G401.6 (cell line): ENCODE data around the gene SSTR3.
"Not testable (repeated sequence)": the region's sequence is repeated elsewhere in the genome, so short reads cannot be mapped to it uniquely, and the experiment has no call there.

Source experiments
- FAIRE-seq: peaks from 2 replicates; lab custom pipeline; 2012; peaks lifted over from hg19 to GRCh38; lab: Jason Lieb, UNC

The SSTR3 gene

DNA sequence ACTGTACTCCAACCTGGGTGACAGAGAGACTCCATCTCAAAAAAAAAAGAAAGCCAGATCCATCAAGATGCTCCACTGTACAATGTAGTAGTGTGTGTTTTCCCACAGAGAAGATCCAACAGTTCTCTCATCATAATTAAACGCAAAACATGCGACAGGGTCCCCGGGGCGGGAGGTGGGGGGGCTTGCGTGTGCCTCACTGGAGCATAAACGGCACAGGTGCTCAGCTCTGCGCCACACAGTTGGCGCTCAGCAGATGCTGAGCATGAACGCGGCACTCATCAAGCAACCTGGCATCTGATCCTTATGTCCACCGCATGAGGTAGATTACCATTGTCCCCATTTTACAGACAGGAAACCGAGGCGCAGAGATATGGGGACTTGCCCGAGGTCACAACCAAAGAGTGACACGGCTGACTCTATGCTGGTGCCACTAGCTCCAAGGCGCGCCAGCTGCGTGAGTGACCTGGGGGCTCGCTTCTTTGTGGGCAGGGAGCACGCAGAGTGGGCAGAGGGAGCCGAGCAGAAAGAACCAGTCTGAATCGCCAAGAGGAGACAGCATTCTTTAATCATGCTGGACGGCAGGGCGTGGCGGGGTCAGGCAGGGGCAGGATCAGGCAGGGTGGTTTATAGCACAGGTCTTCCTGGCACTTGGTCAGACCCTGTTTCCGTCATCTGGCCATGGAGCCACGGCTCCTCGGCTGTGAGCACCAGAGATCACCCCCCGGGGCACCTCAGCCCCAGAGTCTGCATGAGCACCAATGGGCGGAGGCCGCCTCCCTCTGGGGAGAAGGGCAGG, 32.5 kb downstream of the SSTR3 start:
- no peak for FAIRE-seq

DNA sequence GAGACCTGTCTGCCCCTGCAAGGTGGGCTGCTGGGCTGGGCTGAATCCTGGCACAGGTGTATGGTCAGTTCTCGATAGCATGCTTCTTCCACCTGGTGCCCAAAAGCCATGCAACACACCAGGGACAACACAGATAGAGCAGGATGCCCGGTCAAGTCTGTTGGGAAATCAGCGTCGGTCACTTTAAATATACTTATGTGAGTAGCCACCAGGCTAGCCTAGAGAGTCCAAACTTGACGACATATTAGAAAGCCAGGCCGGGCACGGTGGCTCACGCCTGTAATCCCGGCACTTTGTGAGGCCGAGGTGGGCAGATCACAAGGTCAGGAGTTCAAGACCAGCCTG, 33.2 kb downstream of the SSTR3 start:
- no peak for FAIRE-seq

DNA sequence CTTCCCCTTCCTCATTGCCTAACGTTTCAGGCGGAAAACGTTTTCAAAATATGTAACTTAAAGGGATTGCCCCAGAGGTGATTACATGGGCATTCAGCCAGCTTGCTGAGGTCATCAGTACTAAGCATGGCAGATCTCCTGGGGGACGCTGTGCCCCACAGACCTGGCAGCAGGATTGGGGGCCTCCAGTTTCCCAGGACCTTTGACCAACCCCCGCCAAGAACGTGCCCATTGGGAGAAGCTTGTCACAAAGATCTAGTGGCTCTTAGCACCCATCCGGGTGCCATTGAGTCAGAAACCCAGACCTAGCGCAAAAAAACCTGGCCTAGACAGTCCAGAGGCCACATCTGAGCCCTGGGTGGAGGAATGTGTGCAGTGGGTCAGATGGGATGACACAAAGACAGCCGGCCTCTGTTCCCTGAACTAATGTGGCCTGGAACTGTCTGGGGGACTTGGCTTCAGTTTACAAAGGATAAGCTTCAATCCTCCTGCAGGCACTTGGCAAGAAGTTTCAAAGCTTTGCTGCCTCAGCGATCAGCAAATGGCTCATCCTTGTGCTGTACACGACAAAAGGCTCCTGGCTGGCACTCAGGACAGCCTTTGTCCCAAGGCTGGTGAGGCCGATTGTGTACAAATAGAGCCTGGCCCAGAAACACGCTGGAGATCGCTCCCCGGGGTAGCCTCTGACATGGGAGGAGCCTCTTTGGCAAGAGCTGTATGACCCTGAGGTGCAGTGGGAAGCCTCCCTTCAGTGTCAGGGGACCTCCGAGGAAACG, 33.7 kb downstream of the SSTR3 start:
- no peak for FAIRE-seq

DNA sequence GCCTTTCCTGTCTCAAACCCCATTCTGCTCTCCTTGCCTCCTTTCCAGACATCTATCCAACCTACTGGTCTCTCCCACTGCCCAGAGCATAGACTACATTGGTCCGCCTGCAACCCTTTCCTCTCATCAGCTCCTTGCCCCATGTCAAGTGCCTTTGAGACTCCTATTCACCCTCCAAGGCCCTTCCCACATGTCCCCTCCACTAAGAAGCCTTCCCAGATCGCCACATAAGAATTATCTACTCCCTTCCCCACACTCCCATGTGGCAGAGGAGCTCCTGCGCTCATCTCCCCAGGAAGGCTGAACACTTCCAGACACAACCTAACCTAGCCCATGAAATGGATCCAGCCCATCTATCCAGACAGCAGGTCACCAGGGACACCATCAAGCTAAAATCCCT, 34.5 kb downstream of the SSTR3 start:
- no peak for FAIRE-seq

DNA sequence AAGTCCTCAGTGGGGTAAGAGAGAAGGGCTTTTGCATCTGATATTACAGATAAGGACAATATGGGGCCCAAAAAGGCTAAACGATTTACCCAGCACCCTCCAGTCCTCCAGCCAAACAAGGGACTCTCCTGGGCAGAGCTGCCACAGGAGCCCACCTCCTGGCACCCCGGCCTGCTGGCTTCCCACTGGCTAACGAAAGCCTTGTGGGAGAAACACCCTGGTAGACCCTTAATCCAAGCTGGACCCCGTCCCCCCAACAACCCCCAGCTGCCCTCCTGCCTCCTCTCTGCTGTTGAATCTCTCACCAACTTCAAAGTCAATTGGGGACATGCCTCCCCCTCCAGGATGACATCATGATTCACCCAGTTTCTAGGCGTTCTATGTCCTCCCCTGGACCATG, 35.1 kb downstream of the SSTR3 start:
- no peak for FAIRE-seq

DNA sequence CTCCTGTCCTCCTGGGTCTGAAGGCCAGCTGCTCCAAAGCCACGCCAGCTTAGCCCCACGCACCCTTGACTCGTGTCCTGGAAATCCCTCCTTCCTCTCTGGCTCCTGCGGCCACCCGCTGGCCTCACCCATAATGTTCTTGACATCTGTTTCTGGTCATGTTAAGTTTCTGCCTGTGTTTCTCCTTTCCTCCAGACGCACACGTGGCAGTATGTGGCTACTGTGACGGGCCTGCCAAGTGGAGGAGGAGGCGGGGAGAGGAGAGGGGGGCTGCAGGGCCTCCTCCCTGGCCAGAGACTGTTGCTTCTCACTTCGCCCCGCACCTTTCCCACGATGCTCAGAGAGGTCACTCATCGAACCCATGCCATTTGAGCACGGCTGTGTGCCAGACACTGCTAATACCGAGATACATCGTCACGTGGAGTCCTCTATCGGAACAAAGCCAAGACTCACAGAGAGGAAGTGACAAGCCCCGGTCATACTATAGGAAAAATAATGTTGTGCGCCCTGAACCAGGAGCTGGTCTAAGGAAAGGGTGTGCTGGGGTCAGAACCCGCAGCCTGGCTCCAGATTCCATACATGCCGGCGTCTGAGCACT, 35.7 kb downstream of the SSTR3 start:
- FAIRE-seq, result no peak

DNA sequence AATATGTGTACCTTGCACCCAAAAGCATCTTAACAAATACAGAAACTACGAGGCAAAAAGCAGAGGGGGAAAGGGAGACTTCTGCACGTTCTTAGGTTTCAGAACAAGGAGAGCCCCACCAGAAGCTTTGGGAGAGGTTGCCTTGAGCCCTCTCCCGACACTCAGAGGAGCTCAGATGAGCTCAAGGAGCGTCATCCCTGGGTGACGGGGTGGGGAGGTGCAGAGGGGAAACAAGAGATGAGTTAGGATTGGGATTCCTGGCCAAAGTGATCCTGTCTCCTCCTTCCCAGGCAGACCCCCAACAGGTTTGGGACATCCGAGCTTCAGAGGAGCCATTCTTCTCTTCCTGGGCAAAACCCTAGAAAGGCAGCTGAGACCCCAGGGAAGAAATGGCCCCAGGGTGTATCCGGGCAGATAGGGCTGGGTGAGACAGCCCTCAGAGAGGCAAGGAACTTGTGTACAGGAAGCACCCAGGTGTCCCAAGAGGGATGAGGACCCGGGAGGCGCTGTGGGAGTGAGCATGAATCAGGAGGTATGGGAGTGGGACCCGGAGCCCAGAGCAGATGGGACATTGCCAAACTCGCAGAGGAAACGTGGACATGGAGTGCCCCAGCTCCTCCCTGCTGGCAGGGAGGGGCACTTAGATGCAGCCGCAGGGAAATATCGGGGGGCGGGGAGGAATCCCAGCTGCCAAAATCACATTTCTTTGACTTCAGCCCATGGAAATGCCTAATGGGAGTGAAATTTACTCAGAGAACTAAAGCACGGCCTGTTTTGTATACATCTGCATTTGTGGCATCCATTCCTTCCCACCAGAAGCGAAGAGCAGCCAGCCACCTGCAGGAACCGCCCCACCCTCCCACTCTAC, 36.6 kb downstream of the SSTR3 start:
- no peak for FAIRE-seq

DNA sequence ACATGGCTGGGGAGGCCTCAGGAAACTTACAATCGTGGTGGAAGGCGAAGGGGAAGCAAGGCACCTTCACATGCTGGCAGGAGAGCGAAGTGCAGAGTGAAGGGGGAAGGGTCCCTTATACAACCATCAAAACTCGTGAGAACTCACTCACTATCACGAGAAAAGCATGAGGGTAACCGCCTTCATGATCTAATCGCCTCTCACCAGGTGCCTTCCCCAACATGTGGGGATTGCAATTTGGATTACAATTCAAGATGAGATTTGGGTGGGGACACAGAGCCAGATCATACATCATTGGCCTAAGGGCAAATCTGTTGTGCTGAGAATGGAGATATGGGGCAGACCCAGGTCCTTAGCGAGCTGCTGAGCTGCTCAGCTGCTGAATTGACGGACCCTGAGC, 37.3 kb downstream of the SSTR3 start:
- no peak for FAIRE-seq

DNA sequence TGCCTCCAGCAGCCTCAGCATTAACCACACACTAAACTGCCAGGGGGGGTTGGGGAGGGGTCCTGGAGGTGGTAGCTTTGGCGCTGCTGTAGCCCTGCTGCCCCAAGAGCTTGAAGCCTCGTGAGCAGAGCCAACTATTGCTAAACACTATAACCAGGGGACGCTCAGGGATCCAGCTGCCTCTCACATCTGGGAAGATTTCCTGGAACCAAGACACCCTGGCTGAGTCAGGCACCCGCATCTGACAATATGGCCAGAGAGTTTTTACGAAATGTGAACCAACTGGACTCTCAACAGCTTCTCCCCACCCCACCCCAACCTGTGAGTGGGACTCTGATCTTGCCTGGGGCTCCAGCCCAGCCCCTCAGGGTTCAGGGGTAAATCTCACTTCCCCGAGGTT, 38.6 kb downstream of the SSTR3 start:
- no peak for FAIRE-seq

DNA sequence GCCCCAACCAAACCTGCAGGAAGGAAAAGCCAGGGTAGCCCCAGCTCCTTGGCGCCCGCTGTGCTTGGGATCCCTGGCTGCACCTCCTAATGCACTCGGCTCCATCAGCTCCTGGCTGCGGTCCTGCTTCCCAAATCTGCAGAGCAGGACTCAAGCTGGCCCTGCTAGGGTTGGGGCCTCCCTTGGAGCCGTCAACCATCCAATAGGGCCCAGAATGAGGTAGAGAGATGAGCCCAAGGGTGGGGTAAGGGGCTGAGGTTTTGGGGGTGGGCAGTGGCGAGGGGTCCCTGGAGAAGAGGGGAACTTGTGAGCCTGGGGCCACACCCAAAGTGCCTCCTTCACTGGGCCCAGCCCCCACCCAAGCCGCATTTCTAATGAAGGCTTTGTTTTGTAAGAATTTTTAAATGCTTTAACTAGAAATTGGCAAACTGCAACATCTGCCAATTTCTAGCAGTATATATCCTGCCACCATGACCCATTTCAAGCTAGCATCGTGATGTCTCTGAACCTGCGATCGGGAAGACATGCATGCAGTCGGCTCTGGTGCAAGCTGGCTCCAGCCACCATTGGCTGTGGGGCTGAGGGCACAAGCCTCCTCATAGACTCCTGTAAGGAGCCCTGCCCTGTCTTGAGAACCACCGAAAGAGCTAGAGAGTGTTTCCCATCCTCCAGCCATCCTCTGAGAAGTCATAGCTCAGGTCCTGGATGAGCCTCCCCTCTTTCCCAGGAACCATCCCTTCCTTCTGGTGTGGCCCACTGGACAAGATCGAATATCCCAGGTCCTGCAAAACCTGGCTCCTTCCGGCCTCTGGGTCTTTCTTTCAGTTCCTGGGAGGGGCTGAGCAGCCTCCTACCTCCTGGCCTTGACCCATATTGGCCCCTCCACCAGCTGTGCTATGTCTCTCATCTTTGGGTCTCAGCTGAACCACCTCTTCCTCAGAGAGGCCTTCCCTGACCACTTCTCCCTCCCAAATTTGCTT, 39.7 kb downstream of the SSTR3 start:
- FAIRE-seq, result no peak

DNA sequence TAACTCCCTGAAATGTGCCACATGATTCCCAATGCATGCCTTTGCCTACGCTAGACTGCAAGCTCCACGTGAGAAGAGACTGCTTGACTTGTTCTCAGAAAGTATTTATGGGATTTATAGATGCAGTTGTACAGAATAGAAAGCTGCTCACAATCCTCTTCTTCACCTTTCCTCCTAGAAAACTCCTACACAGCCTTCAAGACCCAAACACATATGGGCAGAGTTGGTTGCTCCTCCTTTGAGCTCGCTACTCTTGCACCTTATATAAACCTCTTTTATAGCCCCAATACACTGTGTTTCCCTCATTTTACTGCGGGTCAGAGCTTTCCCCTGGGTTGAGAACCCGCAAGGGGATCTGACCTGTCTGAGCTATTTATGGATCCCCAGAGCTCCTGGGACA, 40.6 kb downstream of the SSTR3 start:
- no peak for FAIRE-seq

DNA sequence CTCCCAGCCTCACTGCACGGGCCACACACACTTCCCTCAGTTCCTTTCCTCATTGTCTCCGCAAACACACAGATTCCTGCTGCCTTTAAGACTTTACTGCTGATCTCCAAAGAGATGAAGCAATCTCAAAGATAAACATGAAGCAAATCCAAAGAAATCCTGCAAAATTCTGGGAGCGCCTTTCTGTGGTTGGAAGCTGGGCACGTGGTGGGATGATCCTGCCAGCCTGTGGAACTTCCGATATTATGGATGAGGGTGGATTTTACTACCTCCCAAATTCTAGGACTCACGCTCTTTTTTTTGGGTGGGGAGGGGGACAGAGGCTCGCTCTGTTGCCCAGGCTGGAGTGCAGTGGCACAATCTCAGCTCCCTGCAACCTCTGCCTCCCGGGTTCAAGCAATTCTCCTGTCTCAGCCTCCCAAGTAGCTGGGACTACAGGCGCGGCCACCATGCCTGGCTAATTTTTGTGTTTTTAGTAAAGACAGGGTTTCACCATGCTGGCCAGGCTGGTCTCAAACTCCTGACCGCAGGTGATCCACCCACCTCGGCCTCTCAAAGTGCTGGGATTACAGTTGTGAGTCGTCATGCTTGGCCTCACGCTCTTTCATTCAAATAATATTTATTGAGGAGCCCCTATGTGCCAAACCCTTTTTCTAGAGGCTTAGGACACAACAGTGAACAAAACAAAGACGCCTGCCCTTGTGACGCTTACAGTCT, 41.4 kb downstream of the SSTR3 start:
- FAIRE-seq, result not testable (repeated sequence)

DNA sequence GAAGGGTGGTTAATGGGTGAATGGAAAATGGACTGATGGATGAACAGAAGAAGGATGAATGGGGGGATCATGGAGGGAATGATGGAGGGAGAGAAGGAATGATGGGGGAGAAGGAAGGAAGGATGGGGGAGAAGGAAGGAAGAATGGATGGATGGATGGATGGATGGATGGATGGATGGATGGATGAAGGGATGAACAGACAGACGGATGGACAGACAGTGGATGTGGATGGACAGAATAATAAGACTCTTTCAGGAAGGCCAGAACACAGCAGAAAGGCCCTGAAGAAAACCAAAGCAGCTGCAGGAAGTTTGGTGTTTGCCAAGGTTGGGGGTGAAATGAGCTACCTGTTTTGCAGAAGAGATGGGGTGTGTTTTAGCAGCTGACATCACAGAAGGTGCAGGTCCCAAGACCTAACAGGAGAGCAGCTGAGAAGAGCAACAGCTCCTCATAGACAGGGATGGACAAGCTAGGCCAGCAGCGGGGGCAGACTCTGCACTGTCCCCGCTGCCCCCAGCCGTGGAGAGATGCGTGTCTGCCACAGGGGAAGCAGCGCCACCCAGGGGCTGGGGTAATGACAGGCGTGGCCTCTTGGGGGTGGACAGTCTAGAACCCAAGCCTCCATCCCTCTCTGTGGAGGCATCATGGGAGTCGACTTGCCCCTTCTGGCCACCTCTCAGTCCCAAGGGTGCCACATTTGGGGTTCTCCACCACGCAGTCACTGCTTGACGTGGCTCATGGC, 42.2 kb downstream of the SSTR3 start:
- FAIRE-seq, result no peak

DNA sequence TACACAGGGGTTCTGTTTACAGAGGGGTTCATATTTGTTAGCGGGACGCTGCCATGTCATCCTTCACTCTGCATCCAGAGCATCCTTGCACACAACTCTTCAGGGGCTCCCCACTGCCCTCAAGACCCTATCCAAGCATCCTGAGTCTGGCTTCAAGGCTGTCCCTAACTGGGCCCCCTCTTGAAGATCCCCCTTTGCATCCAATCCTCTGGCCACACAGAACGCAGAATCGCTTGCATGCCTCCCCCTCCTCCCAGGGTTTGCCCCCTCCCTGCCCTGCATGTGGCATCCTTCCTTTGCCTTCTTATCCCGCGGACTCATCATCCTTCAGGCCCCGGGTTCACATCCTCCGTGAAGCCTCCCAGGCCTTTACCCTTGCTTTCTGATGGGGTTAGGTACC, 42.9 kb downstream of the SSTR3 start:
- FAIRE-seq, result no peak

DNA sequence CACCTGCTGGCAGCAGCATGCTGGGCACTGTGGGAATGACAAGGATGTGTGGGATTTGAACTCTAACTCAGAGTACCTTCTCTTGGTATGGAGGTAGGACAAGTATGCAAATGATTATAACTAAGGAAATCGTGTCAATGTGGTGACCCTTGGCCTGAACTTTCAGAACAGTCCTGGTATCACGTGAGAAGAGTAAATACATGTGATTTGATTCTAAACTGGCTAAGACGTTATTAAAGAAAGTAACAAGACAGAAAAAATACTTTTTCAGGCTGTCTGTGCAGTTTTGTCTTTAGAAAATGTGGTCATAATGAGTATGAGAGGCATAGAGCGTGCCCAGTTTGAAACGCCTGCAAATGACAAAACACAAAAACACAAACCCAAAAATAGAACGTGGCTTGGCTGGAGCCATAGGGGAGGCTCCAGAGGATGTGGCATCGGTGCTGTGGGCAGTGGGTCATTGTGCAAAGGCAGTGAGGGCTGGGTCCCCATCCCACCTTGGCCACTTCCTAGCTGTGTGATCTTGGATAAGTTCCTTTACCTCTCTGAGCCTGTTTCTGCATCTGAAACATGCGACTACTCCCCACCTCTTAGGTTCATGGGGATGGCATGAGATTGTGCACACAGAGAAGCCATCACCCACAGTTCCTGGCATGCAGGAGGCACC, 44.2 kb downstream of the SSTR3 start:
- no peak for FAIRE-seq

DNA sequence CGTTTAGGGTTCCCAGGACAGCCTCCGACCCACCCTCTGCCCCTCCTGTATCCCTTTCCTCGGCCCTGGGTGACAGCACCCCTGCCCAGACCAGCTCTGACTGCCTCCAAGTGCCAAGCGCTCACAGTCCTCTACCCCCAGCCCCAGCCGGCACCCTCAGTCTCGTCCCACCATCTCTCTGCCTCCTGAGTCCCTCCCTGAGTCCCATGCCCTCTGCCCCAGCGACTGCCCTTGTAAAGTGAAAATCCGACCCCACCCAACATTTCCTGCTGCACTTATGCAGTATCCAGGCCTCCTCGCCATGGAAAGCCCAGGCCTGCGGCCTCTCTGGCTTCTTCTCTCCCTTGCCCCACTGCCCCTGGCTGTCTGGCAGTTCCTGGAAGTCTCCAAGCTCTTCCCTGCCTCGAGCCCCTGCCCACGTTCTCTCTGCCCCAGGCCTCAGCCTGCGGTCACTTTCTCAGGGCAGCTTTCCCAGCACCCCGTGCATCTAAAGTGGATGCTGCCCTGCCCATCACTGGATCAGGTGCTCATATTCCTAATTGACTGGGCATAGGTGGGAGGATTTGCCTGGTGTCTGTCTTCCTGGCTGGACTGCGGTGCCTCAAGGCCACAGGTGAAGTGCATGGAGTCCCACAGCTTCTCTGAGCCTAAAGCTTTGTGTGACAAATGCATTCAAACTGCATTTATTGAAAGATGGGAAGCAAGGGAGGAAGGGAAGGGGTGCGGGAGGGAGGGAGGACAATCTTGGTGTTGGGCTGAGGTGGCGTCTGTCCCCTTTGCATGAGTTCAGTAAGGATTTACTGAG, 44.9 kb downstream of the SSTR3 start:
- no peak for FAIRE-seq

DNA sequence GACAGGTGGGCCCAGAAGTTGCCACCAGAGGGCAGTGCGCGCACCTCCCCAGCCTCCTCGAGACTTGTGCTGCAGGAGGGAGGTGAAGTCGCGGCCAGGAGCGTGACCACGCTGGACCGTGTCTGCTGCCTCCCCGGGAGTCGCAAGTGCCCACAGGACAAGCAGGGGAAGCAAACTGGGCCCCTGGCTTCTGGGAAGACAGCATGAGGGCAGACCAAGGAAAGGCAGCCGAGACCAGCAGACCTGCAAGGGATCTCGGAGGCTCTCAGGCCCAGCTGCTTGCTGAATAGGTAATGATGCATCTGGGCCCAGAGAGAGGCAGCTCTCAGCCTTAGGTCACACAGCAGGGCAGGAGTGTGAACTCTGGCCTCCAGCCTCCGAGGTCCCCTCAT, 45.6 kb downstream of the SSTR3 start:
- no peak for FAIRE-seq

DNA sequence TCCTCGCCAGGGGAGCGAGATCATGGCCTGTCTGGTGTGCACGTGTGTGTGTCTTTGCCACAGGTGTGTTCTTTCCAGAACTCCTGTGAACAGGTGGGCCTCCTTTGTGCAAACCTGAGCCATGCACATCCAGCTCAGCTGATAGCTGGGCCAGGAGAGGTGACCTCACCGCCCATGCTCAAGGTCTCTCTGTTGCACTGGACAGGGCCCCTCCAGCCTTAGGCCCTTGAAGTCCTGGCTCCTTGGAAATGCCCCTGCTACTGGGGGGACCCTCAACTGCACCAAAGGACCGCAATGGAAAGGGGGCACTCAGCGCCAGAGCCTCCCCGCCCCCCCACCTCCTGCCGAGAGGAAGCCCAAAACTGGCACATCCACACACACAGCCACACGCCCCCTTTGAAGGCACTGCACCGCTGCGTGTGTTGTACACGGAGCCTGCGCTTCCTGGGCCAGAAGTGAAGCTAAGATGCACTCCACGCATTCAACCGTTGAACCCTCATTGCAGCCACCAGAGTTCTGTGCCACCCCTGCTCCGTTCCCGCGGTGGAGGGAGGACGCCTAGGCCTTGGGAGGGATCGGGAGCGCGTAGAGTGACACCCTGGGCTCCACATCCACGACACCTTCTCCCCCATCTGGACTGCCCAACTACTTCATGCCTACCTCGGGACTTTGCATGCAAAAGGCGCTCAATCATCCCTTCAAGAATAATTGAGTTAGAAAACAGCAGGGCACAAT, 46.2 kb downstream of the SSTR3 start:
- FAIRE-seq, result no peak
